ENCODE measurements around the gene EDIL3.
"Not testable (repeated sequence)": the region's sequence is repeated elsewhere in the genome, so short reads cannot be mapped to it uniquely, and the experiment has no call there.

DNA sequence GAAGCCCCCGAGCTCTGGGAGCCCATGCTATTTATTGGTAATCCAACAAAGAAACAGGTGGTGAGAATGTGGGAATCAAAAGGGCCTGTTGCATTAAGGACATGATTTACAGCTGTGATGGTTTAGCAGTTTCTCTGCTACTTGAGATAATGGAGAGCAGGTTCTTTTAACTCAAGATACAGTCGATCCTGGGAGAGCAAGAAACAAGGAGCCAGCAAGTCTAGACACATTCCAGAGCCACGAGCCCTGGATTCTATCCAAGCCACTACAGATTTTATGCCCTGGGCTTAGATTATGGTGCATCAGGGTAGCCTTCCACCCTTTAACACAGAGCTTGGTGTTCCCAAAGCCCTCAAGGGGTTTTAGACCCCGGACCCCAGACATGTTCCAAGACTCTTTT, 87.0 kb downstream of the EDIL3 start:
- TF ChIP-seq, protein P1, sequence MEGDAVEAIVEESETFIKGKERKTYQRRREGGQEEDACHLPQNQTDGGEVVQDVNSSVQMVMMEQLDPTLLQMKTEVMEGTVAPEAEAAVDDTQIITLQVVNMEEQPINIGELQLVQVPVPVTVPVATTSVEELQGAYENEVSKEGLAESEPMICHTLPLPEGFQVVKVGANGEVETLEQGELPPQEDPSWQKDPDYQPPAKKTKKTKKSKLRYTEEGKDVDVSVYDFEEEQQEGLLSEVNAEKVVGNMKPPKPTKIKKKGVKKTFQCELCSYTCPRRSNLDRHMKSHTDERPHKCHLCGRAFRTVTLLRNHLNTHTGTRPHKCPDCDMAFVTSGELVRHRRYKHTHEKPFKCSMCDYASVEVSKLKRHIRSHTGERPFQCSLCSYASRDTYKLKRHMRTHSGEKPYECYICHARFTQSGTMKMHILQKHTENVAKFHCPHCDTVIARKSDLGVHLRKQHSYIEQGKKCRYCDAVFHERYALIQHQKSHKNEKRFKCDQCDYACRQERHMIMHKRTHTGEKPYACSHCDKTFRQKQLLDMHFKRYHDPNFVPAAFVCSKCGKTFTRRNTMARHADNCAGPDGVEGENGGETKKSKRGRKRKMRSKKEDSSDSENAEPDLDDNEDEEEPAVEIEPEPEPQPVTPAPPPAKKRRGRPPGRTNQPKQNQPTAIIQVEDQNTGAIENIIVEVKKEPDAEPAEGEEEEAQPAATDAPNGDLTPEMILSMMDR (IDR thresholded peaks at IDR 0.05; ENCODE audit: low read depth, low read length, poor library complexity, severe bottlenecking), result not testable (repeated sequence)
- TF ChIP-seq EZH2phosphoT487 (IDR thresholded peaks at IDR 0.05; ENCODE audit: borderline replicate concordance, low read length), result not testable (repeated sequence)

All from DOHH2 (cell line).